ENCODE measurements around the gene MCOLN3. TPM values are rescaled to one million over a fixed set of nuclear protein-coding genes. Genes with fewer than 3 reads are reported as not detected.

Gene MCOLN3, protein sequence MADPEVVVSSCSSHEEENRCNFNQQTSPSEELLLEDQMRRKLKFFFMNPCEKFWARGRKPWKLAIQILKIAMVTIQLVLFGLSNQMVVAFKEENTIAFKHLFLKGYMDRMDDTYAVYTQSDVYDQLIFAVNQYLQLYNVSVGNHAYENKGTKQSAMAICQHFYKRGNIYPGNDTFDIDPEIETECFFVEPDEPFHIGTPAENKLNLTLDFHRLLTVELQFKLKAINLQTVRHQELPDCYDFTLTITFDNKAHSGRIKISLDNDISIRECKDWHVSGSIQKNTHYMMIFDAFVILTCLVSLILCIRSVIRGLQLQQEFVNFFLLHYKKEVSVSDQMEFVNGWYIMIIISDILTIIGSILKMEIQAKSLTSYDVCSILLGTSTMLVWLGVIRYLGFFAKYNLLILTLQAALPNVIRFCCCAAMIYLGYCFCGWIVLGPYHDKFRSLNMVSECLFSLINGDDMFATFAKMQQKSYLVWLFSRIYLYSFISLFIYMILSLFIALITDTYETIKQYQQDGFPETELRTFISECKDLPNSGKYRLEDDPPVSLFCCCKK
- total RNA-seq (2012; rRNA removed): 1.7 and 2.8 TPM in 2 replicates

DNA sequence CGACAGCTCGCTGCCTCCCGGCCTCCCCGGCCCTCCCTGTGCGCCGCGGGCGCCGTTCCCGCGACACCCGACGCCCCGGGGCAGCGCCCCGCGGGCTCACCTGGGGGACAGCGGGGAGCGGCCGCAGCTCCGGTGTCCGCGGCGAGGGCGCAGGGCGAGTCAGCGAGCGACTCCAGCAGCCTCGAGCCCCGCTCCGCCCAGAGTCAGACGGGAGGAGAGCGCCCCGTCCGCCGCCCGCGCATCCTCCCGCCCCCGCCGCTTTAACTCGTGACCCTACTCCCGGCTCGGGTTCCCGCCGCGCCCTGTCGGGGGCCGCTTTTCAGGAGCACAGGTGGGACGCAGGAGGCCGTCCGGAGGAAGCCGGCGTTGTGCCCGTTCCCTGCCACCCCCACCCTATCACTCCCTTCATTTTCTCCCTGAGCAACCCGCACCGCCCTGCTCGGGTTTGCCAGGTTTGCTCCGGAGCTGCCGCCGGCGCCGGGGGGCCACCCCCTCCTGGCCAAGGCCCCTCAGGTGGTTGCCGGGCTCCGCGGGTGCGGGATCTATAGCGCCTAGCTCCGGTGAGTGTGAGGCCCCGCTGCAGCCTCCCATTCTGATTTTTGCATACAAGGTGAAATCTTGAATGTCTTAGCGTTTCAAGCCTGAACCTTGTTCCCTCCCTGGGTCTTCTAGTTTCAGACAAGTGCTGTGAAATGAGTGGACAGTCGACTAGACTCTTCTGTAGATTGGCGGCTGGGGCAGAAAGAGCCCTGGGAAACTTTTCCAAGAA lies at the start of gene MCOLN3:
MCOLN3 (minus strand) TSS at position 205 of the 769 bp plus-strand sequence. CDS start 3,140 bp downstream, outside the sequence.
- H3K4me3 ChIP-seq (ENCODE audit: low read length): peak within 1 kb of the TSS; percentile 80
- H3K9ac ChIP-seq (ENCODE audit: low read depth, low read length): peak within 1 kb of the TSS; percentile 54
- H3K27me3 ChIP-seq (ENCODE audit: control insufficient read depth, insufficient read depth, low read length): peaks cover 26% of the 10 kb centered on the region
- peak within 1 kb of the TSS; percentile 88 for H3K4me2 ChIP-seq (ENCODE audit: low read length)
- H3K36me3 ChIP-seq (ENCODE audit: insufficient read depth, low read length): no peaks in the 10 kb centered on the region
- no peaks in the 10 kb centered on the region for H3K9me3 ChIP-seq (replicated peaks; ENCODE audit: low read length)
- peaks cover 3% of the 10 kb centered on the region for H3K4me1 ChIP-seq (ENCODE audit: control insufficient read depth, insufficient read depth, low read length)

- no peak overlapping the region for H3K4me2 ChIP-seq (ENCODE audit: low read length)
- H3K4me1 ChIP-seq (ENCODE audit: control insufficient read depth, insufficient read depth, low read length): peaks cover 1% of the 10 kb centered on the region
- H3K9me3 ChIP-seq (replicated peaks; ENCODE audit: low read length): no peaks in the 10 kb centered on the region
- H3K27me3 ChIP-seq (ENCODE audit: control insufficient read depth, insufficient read depth, low read length): no peaks in the 10 kb centered on the region
- no peaks in the 10 kb centered on the region for H3K36me3 ChIP-seq (ENCODE audit: insufficient read depth, low read length)
- no peak overlapping the region for H3K4me3 ChIP-seq (ENCODE audit: low read length)
- H3K9ac ChIP-seq (ENCODE audit: low read depth, low read length): no peak overlapping the region
Measured at GRCh38 chr1:85093644-85094043, 45.3 kb upstream of the MCOLN3 start.

- Histone ChIP-seq H3K9ac (ENCODE audit: low read depth, low read length) (no peak overlapping the region), H3K4me2 (ENCODE audit: low read length) (peak overlapping the region; percentile 40), H3K27me3 (ENCODE audit: control insufficient read depth, insufficient read depth, low read length) (no peaks in the 10 kb centered on the region), H3K9me3 (replicated peaks; ENCODE audit: low read length) (no peaks in the 10 kb centered on the region), H3K36me3 (ENCODE audit: insufficient read depth, low read length) (no peaks in the 10 kb centered on the region), H3K4me1 (ENCODE audit: control insufficient read depth, insufficient read depth, low read length) (peaks cover 15% of the 10 kb centered on the region), H3K4me3 (ENCODE audit: low read length) (no peak overlapping the region)
Measured at GRCh38 chr1:85091671-85092280, 43.5 kb upstream of the MCOLN3 start.

DNA sequence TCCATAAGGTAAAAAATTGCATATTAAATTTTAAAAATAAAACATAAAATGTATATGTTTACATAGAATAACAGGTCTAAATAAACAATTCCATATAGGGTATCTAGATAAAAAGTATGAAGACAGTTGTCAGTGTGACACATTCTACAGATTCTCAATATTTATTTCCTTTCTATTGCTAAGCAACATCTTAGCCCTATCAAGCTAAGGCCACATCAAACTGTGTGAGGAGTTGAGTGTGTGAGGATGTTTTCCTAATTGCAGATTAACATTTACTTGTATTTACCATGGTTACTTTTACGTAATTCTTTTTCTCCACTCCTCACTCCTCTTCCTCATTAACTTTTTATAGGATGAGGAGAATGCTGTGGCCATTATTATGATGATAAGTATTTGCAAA lies 41.9 kb upstream of the MCOLN3 start:
- Histone ChIP-seq H3K4me1 (ENCODE audit: control insufficient read depth, insufficient read depth, low read length) (peaks cover 15% of the 10 kb centered on the region), H3K36me3 (ENCODE audit: insufficient read depth, low read length) (no peaks in the 10 kb centered on the region), H3K4me2 (ENCODE audit: low read length) (no peak overlapping the region), H3K9me3 (replicated peaks; ENCODE audit: low read length) (no peaks in the 10 kb centered on the region), H3K4me3 (ENCODE audit: low read length) (no peak overlapping the region), H3K9ac (ENCODE audit: low read depth, low read length) (no peak overlapping the region), H3K27me3 (ENCODE audit: control insufficient read depth, insufficient read depth, low read length) (no peaks in the 10 kb centered on the region)

DNA sequence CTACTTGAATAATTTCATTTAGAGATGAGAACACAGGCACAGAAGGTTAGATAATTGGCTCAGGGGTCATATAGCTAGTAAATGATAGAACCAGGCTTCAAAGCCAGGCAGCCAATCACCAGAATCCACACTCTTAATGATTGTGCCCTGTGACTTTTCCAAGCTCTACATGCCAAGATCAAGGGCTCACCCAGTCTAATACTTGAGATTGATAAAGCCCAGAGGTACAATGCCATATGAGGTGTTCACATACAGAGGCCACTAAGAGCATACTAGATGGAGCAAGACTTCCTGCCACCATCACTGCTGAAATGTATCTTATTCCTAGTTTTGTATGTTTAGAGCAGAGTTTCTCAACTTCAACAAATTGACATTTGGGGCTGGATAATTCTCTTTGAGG lies 40.9 kb upstream of the MCOLN3 start:
- peaks cover 15% of the 10 kb centered on the region for H3K4me1 ChIP-seq (ENCODE audit: control insufficient read depth, insufficient read depth, low read length)
- H3K27me3 ChIP-seq (ENCODE audit: control insufficient read depth, insufficient read depth, low read length): no peaks in the 10 kb centered on the region
- H3K9ac ChIP-seq (ENCODE audit: low read depth, low read length): no peak overlapping the region
- H3K9me3 ChIP-seq (replicated peaks; ENCODE audit: low read length): no peaks in the 10 kb centered on the region
- H3K36me3 ChIP-seq (ENCODE audit: insufficient read depth, low read length): no peaks in the 10 kb centered on the region
- H3K4me3 ChIP-seq (ENCODE audit: low read length): no peak overlapping the region
- H3K4me2 ChIP-seq (ENCODE audit: low read length): no peak overlapping the region

GRCh38 chr1:85088408-85088784 lies 40.1 kb upstream of the MCOLN3 start:
- Histone ChIP-seq H3K4me1 (ENCODE audit: control insufficient read depth, insufficient read depth, low read length) (peaks cover 15% of the 10 kb centered on the region), H3K4me3 (ENCODE audit: low read length) (no peak overlapping the region), H3K36me3 (ENCODE audit: insufficient read depth, low read length) (no peaks in the 10 kb centered on the region), H3K9ac (ENCODE audit: low read depth, low read length) (no peak overlapping the region), H3K9me3 (replicated peaks; ENCODE audit: low read length) (no peaks in the 10 kb centered on the region), H3K4me2 (ENCODE audit: low read length) (no peak overlapping the region), H3K27me3 (ENCODE audit: control insufficient read depth, insufficient read depth, low read length) (no peaks in the 10 kb centered on the region)

DNA sequence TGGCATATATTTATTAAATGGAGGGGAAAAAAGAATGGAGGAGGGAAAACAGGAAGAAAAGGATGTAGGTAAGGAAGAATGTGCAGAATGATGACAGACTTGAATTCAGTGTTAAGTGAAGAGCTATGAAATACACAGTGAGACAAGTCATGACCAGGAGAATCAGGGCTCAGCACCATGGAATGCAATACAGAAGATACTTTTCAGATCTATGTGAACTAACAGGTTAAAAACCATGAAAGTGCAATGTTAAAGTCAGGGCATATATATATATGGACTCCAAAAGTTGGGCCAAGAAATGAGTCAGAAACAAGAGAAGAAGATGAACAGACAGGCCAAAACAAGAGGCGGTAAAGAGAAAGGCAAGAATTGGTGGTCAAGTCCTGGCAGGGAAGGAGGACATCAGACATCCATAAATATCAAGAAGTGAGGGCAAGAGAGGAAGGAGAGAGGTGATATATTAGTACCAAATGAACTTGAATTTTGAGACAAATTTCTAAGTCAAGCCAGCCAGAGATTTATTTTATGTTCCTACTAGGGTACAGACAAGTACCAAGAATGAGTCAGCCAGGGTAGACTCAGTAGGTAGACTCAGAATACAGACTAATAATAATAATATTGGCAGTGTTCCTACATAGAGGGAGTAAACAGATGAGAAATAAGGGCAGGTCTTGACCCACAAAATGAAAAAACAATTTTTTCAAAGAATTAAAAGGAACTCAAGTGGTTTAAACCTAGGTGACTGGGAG lies 39.5 kb upstream of the MCOLN3 start:
- Histone ChIP-seq H3K4me2 (ENCODE audit: low read length) (no peak overlapping the region), H3K27me3 (ENCODE audit: control insufficient read depth, insufficient read depth, low read length) (no peaks in the 10 kb centered on the region), H3K36me3 (ENCODE audit: insufficient read depth, low read length) (no peaks in the 10 kb centered on the region), H3K4me1 (ENCODE audit: control insufficient read depth, insufficient read depth, low read length) (peaks cover 15% of the 10 kb centered on the region), H3K4me3 (ENCODE audit: low read length) (no peak overlapping the region), H3K9me3 (replicated peaks; ENCODE audit: low read length) (no peaks in the 10 kb centered on the region), H3K9ac (ENCODE audit: low read depth, low read length) (no peak overlapping the region)

DNA sequence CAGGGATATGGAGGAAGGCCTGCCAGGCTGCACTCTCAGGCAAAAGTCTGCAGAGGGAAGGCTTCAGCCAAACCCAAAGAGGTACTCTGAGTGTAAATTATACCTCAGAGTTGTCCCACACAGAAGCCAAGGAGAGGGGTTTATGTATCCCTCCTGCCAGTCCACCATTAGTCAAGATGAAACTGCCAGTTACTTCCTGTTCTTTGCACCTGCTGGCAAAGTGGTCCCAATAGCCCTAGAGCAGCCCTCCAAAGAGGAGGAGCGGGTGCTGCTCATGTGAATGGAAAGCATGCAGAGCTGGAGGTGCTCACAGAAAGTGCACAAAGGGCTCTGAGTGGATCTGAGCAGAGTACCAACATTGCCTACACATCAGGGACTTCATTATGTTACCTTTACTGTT lies 37.1 kb upstream of the MCOLN3 start:
- H3K27me3 ChIP-seq (ENCODE audit: control insufficient read depth, insufficient read depth, low read length): no peaks in the 10 kb centered on the region
- H3K36me3 ChIP-seq (ENCODE audit: insufficient read depth, low read length): no peaks in the 10 kb centered on the region
- H3K9ac ChIP-seq (ENCODE audit: low read depth, low read length): no peak overlapping the region
- no peaks in the 10 kb centered on the region for H3K9me3 ChIP-seq (replicated peaks; ENCODE audit: low read length)
- H3K4me2 ChIP-seq (ENCODE audit: low read length): no peak overlapping the region
- H3K4me1 ChIP-seq (ENCODE audit: control insufficient read depth, insufficient read depth, low read length): peaks cover 15% of the 10 kb centered on the region
- no peak overlapping the region for H3K4me3 ChIP-seq (ENCODE audit: low read length)

- H3K27me3 ChIP-seq (ENCODE audit: control insufficient read depth, insufficient read depth, low read length): no peaks in the 10 kb centered on the region
- H3K4me3 ChIP-seq (ENCODE audit: low read length): no peak overlapping the region
- no peaks in the 10 kb centered on the region for H3K36me3 ChIP-seq (ENCODE audit: insufficient read depth, low read length)
- no peak overlapping the region for H3K9ac ChIP-seq (ENCODE audit: low read depth, low read length)
- H3K4me2 ChIP-seq (ENCODE audit: low read length): no peak overlapping the region
- no peaks in the 10 kb centered on the region for H3K4me1 ChIP-seq (ENCODE audit: control insufficient read depth, insufficient read depth, low read length)
- no peaks in the 10 kb centered on the region for H3K9me3 ChIP-seq (replicated peaks; ENCODE audit: low read length)
Measured at GRCh38 chr1:85078903-85079302, 30.6 kb upstream of the MCOLN3 start.

DNA sequence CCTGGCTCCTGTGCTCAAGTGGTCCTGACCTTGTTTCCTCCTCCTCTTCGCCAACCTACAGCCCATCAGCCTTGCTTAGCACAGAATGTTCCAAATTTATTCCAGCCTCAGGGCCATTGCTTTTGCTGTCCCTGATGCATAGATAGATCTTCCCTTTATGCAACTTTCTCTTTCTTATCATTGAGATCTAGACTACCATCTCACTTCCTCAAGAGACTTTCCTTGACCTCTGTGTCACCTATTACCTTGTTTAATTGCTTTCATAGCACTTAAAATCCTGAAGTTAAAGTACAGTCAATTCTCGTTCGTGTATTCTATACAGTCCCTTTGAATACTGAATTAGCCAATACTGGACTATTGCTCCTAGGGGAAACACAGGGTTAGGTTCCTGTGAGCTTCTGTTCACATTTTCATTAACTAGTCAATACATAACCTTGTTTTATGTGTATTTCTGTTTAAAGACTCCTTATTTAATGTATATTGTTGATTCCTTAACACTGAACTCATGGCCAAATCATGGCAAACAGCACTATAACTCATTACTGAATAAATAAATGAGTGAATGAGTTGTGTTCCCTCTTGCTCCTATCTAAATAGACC lies 26.2 kb upstream of the MCOLN3 start:
- no peak overlapping the region for H3K9ac ChIP-seq (ENCODE audit: low read depth, low read length)
- H3K27me3 ChIP-seq (ENCODE audit: control insufficient read depth, insufficient read depth, low read length): no peaks in the 10 kb centered on the region
- no peaks in the 10 kb centered on the region for H3K36me3 ChIP-seq (ENCODE audit: insufficient read depth, low read length)
- no peaks in the 10 kb centered on the region for H3K4me1 ChIP-seq (ENCODE audit: control insufficient read depth, insufficient read depth, low read length)
- H3K4me3 ChIP-seq (ENCODE audit: low read length): no peak overlapping the region
- no peak overlapping the region for H3K4me2 ChIP-seq (ENCODE audit: low read length)
- no peaks in the 10 kb centered on the region for H3K9me3 ChIP-seq (replicated peaks; ENCODE audit: low read length)

Measured in skeletal muscle satellite cell (primary cell).